NCI-H2227 (cell line): ENCODE data around the gene PAXX.

ENCODE experiments used
- DNase-seq: peaks from one replicate; lab custom pipeline; 2025; ENCODE audit not compliant: unreplicated experiment; lab: John Stamatoyannopoulos, UW

The PAXX gene

GRCh38 chr9:137015976-137016375 lies 23.8 kb downstream of the PAXX start:
- no peak for DNase-seq

- DNase-seq, result no peak
Observed at GRCh38 chr9:137016436-137016835, 24.2 kb downstream of the PAXX start.

DNA sequence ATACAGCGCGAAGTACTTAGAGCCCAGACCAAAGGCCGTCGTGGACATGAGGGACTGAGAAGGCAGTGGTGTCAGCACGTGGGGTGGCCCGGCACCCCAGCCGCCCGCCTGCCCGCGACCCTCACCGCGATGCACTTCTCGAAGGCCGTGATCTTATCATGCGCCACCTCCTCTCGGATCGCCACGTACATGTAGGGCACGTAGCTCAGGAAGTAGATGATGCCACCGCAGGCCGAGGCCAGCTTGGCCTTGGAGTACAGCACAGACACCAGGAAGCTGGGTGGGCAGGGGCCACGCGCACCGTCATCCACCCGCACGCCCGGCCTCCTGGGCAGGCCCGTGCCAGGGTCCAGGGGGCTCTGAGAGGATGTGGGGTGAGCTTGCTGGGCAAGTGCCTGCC lies 24.8 kb downstream of the PAXX start:
- no peak for DNase-seq

DNA sequence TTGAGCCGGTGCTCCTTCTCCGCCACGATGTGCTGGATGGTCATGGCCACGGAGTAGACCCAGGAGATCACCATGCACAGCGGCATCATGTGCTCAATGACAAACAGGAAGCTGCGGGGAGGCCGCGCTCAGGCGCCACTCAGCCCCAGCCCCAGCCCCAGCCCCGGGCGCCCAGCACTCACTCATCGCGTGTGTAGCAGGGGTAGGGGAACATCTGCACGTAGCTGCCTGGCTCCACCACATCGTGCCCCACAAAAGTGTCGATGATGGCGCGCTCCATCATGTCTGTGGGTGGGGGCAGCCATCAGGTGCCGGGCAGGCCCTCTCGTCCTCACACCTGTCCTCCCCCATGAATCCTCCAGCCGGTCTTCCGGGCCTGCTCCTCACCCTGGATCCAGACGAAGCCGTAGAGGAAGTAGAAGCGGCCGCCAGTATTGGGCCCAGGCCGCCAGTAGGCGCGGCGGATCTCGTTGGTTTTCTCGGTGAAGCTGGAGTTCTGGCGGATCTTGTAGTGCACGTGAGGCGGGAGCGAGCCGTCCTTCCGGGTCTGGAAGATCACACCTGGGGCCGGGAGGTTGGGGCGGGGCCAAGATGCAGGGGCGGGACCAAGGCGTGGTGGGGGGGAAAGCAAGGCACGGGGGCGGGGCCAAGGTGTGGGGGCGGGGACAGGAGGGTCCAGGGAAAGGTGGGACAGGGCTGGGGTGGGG lies 25.7 kb downstream of the PAXX start:
- DNase-seq, result no peak

GRCh38 chr9:137018761-137019559 lies 26.7 kb downstream of the PAXX start:
- no peak for DNase-seq

- DNase-seq, result no peak
Observed at GRCh38 chr9:137019891-137020683, 27.9 kb downstream of the PAXX start.

DNA sequence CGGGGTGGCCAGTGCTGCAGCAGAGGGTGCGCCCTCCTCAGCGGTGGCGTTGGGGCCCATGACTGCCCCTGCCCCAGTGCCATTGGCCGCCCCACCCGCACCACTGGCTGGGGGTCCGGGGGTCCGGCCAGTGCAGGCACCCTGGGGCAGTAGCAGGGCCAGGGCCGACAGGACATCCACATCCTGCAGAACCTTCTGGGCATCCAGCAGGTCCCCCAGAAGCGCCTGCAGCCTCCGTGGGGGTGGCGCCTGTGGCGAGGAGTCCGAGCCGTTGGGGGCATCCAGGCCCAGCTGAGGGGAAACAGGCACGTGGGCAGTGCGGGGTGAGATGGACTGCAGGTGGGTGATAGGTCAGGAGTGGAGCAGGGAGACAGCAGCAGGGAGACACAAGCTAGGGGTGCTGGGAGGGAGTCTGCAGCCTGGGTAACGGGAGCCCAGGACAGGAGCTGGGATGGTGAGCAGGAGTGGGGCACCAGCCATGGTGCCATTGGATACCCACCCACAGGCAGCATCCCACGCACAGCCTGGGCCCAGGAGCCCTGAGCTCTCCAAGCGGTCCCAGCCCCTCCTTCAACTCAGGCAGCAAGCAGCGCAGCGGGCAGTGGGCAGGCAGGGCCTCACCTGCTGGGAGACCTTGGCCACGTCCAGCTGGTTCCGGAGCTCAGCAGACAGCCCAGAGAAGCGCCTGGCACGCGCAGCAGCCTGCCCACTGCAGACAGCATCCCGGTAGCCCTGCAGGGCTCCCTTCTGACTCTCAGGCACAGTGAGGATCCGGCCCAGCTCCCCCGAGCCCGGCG lies 28.7 kb downstream of the PAXX start:
- no peak for DNase-seq

DNA sequence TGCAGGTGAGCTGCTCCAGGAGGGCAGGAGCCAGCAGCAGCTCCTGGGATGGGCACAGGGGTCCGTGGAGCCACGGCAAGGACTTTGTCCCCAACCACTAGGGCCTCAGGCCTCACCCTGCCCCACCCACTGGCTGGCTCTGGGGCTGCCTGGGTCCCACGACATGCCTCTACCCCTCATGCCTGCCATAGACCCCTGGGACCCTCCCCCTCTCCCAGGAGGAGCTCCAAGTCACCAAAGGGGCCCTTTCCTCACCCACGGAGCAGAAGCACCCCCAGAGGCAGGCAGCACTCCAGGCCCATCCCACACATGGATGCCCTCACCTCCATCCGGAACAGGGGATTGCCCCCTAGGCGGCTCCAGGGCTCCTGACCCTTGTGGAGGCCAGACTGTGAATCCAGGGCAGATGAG lies 29.4 kb downstream of the PAXX start:
- no peak for DNase-seq

DNA sequence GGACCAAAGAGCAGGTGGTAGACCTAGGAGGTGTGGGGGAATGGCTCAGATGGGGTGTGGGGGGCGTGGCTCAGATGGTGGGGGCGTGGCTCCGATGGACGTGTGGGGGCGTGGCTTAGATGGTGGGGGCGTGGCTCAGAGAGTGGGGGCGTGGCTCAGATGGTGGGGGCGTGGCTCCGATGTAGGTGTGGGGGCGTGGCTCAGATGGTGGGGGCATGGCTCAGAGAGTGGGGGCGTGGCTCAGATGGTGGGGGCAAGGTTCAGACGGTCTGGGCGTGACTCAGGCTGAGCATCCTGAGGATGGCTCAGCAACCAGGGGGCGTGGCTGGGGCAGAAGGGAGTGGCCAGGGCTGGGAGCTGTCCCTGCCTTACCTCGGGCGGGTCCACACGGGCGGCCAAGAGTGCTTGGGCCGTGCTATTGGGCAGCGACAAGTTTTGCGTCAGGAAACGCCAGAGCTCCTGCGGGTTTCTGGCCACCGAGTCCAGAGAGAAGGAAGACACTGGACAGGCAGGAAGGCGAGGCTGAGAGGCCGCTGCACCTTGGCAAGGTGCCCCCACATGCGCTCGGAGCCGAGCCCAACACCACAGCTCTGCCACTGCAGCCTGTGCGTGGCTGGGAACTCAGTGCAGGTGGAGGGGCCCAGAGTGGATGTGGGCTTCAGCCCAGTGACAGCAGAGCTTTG lies 29.9 kb downstream of the PAXX start:
- DNase-seq, result peak; percentile 34

- DNase-seq, result no peak
Observed at GRCh38 chr9:137022662-137023008, 30.4 kb downstream of the PAXX start.

GRCh38 chr9:137023157-137023556 lies 30.9 kb downstream of the PAXX start:
- DNase-seq, result no peak

GRCh38 chr9:137023583-137023991 lies 31.4 kb downstream of the PAXX start:
- no peak for DNase-seq

- DNase-seq, result peak; percentile 86
Observed at GRCh38 chr9:137025517-137025966, 33.3 kb downstream of the PAXX start.

DNA sequence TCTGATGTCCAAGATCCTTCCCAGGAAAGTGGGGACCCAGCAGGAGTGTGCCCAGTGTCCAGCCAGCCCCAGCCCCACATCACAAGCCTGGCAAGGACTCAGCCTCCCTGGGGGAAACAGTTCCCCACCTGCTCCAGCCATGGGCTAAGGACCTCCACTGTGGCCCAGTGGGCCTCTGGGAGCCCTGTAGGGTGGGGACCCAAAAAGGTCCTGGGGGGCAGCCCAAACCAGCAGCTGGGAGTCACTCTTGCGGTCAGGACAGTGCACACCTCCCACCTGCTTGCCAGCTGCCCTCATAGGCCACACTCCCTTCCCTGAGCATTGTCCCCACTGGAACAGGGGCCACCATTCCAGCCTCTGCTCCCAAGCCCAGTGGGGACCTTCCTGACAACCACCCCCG lies 34.2 kb downstream of the PAXX start:
- no peak for DNase-seq

DNA sequence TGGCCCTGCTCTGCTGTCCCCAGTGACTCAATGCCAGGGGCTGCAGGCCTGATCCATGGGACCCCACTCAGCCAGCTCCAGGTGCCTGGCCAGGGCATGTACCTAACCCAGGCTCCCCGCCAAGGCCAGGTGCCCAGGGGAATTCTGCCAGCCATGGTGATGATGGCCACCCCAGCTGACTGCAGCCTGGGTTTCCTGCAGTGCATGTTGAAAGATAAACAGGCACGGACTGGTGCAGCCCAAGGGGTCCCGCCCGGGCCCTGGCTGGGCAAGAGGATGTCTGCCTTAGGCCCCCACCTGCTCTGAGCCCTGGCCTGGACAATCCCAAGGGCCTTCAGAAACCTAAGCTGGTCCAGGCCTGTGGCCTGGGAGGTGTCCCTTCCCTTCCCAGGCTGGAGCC lies 34.6 kb downstream of the PAXX start:
- DNase-seq, result no peak

DNA sequence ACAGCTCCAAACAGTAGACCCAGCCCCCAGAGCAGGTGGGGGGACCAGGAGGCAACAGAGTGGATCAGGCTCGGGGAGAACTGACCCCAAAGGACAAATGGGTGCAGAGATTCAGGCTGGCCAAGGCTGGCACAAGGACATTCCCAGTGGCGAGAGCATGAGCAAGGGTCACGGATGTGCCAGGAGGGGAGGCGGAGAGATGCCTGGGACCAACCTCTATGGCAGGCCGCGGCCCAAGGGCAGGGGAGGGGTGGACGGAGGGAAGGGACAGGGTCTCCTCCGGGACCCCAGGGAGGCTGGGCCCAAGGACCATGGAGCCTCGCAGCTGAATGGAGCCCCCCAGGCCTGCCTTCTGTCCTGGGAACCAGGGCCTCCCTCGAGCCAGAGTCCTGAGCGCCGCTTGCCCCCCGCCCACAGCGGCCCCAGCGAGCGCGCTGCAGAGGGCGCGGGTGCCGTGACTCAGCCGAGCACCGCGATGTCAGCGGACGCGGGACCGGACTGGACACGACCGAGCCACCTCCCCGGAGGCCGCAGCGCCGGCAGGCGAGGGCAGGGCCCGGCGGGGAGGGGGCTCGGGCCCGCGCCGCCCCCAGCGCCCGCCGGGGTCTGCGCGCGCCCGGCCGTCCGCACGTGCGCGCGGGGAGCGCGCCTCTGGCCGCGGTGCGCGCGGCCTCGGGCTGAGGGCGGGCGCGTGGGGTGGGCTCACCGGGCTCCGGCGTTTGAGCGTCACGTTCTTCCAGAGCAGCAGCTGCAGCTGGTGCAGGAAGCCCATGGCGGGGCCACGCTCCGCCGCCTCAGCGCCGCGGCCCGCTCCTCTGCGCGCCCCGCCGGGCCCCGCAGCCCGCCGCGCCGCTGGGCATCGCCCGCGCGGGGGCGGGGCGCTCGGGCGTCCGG lies 35.4 kb downstream of the PAXX start, which contains the start of gene ABCA2:
Gene ABCA2 (minus strand): TSS at position 869 of the 894 bp plus-strand sequence. CDS start 97 bp downstream, at position 772.
- peak; percentile 71 for DNase-seq

DNA sequence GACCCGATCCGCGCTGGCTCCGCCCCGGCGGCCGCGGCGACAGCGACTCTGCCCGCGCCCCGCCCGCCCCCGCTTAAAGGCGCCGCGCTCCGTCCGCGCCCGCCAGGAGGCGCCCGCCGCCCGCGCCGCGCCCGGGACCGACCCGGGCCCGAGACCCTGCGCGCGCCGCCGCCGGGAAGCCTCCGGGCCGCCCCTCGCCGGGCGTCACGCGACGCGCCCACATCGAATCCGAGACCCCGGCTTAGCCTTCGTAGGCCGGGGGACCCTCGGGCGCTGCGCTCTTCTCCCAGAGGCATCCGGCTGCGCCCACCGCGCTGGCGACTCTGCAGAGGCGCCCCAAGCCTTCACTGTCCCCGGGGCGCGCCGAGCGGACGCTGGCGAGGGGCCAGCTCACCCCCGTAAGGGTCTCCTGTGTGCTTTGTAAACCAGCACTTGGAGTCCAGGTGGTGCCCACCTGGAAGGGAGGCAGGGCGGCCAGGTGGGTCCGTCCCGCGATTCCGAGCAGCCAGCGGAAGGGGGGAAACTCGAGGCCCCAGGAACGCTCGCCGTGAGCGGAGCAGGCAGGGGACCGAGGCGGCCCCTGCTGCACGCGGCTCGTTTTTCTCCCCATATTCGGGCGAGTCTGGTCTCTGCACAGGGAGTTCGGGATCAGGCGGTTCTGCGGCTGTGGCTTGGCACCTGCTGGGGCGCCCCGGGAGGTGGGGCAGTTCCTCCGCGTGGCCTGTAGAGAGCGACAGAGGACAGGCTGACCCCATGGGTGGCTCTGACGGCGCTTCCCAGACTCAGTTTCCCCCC lies 36.2 kb downstream of the PAXX start:
- peak; percentile 73 for DNase-seq
